MM.1S (cell line): ENCODE data around the gene JAG1.

ENCODE experiments used
- DNase-seq: peaks from one replicate; pipeline ENCODE4 v3.0.0-alpha.2; 2015
- H2AFZ ChIP-seq: fragments of 300-600 bp; sonication (generic); 2 replicates; pipeline ENCODE4 v1.6.0; 2016; ENCODE audit warnings: antibody characterized with exemption, low read length
- H3F3A ChIP-seq: fragments of 300-600 bp; sonication (generic); 2 replicates; pipeline ENCODE4 v1.6.1; 2016; ENCODE audit warnings: mild to moderate bottlenecking, antibody characterized with exemption, low read length, moderate library complexity, mixed read lengths; ENCODE audit not compliant: insufficient read depth
- H3K27ac ChIP-seq: fragments of 300-600 bp; sonication (generic); 2 replicates; pipeline ENCODE4 v1.5.1; 2016; ENCODE audit warnings: mild to moderate bottlenecking, low read length
- H3K27me3 ChIP-seq: fragments of 300-600 bp; sonication (generic); replicated peaks from 2 replicates; pipeline ENCODE4 v1.6.0; 2016; ENCODE audit warnings: low read length; ENCODE audit not compliant: insufficient read depth
- H3K36me3 ChIP-seq: fragments of 300-600 bp; sonication (generic); replicated peaks from 2 replicates; pipeline ENCODE4 v1.6.1; 2016; ENCODE audit warnings: mild to moderate bottlenecking, low read length, mixed read lengths; ENCODE audit not compliant: insufficient read depth
- H3K4me1 ChIP-seq: fragments of 300-600 bp; sonication (generic); 2 replicates; pipeline ENCODE4 v1.6.1; 2016; ENCODE audit warnings: low read length, mixed read lengths
- H3K4me2 ChIP-seq: fragments of 300-600 bp; sonication (generic); 2 replicates; pipeline ENCODE4 v1.6.0; 2016; ENCODE audit warnings: low read depth, low read length
- H3K4me3 ChIP-seq: fragments of 300-600 bp; sonication (generic); 2 replicates; pipeline ENCODE4 v1.5.1; 2016; ENCODE audit warnings: low read length, mixed read lengths
- H3K79me2 ChIP-seq: fragments of 300-600 bp; sonication (generic); 2 replicates; pipeline ENCODE4 v1.6.1; 2016; ENCODE audit warnings: mixed run types, low read length, mixed read lengths
- H3K9ac ChIP-seq: fragments of 300-600 bp; sonication (generic); 2 replicates; pipeline ENCODE4 v1.6.1; 2016; ENCODE audit warnings: low read length, mixed read lengths
- H3K9me2 ChIP-seq: fragments of 300-600 bp; sonication (generic); replicated peaks from 2 replicates; pipeline ENCODE4 v1.6.1; 2016; ENCODE audit warnings: mild to moderate bottlenecking, low read length, mixed read lengths; ENCODE audit not compliant: insufficient read depth
- H3K9me3 ChIP-seq: fragments of 300-600 bp; sonication (generic); replicated peaks from 2 replicates; pipeline ENCODE4 v1.6.1; 2016; ENCODE audit warnings: mild to moderate bottlenecking, low read length, mixed read lengths; ENCODE audit not compliant: insufficient read depth
- H4K20me1 ChIP-seq: fragments of 300-600 bp; sonication (generic); 2 replicates; pipeline ENCODE4 v1.6.1; 2016; ENCODE audit warnings: mild to moderate bottlenecking, low read length, moderate library complexity, mixed read lengths; ENCODE audit not compliant: insufficient read depth
- CTCF ChIP-seq: fragments of 300-600 bp; sonication (generic); IDR thresholded peaks from 2 replicates; pipeline ENCODE4 v1.5.1; 2016; ENCODE audit warnings: antibody characterized with exemption, low read length, mixed read lengths
- EZH2 ChIP-seq: fragments of 300-600 bp; sonication (generic); optimal IDR thresholded peaks from 2 replicates; pipeline ENCODE3; 2017; ENCODE audit warnings: low read depth, mild to moderate bottlenecking, antibody characterized with exemption, low read length, mixed read lengths
- EZH2phosphoT487 ChIP-seq: fragments of 300-600 bp; sonication (generic); IDR thresholded peaks from 2 replicates; pipeline ENCODE4 v1.6.1; 2018; ENCODE audit warnings: antibody characterized with exemption, low read length

JAG1 gene

GRCh38 chr20:10595266-10595665 is 78.5 kb downstream of the JAG1 start:
- Histone ChIP-seq H3K4me2 (no peak overlapping the region), H3K79me2 (no peaks in the 10 kb centered on the region), H3K9me2 (no peaks in the 10 kb centered on the region), H3K9ac (no peak overlapping the region), H3K27ac (no peak overlapping the region), H3F3A (no peaks in the 10 kb centered on the region), H2AFZ (no peak overlapping the region), H3K36me3 (no peaks in the 10 kb centered on the region), H3K27me3 (no peaks in the 10 kb centered on the region), H3K4me3 (no peak overlapping the region), H3K9me3 (no peaks in the 10 kb centered on the region), H4K20me1 (no peaks in the 10 kb centered on the region), H3K4me1 (no peaks in the 10 kb centered on the region)
- TF ChIP-seq EZH2phosphoT487: no peak
- no peak for TF ChIP-seq CTCF
- no peak for TF ChIP-seq EZH2
- DNase-seq: no peak

DNA sequence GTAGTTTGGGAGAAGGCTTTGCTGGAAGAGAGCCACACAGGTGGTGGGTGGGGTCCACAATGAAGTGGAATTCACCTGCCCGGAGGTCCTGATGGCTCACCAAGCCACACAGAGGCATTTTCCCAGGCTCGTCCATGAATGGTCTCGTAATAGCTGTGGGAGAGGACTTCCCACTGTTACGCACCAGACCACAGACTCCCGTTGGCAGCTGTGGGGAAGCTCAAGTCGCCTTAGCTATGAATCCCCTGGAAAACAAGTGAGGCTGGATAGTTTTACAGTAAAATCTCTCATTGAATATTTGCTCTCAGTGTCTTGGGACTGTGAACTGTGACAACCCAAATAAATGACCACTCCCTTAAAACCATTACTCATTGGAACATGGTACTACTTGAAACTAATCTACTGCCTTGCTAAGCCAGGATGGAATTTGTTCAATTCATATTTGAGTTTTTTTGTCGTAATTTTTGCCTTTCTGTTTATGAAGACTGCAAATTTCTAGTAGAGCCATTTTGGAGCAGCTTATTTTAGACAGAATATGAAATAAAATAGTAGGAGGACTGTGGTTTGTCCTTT is 79.4 kb downstream of the JAG1 start:
- Histone ChIP-seq H3K4me2 (no peak overlapping the region), H2AFZ (no peak overlapping the region), H3K27me3 (no peaks in the 10 kb centered on the region), H3K9ac (no peak overlapping the region), H3K4me1 (no peaks in the 10 kb centered on the region), H3F3A (no peaks in the 10 kb centered on the region), H3K79me2 (no peaks in the 10 kb centered on the region), H3K4me3 (no peak overlapping the region), H3K27ac (no peak overlapping the region), H3K9me3 (no peaks in the 10 kb centered on the region), H4K20me1 (no peaks in the 10 kb centered on the region), H3K9me2 (no peaks in the 10 kb centered on the region), H3K36me3 (no peaks in the 10 kb centered on the region)
- no peak for DNase-seq
- TF ChIP-seq EZH2: no peak
- no peak for TF ChIP-seq EZH2phosphoT487

GRCh38 chr20:10591946-10592521 is 81.8 kb downstream of the JAG1 start:
- H3K9me3 ChIP-seq: no peaks in the 10 kb centered on the region
- no peak for DNase-seq
- H3K27me3 ChIP-seq: no peaks in the 10 kb centered on the region
- no peak overlapping the region for H3K27ac ChIP-seq
- no peaks in the 10 kb centered on the region for H4K20me1 ChIP-seq
- H3K4me1 ChIP-seq: no peaks in the 10 kb centered on the region
- no peaks in the 10 kb centered on the region for H3F3A ChIP-seq
- H2AFZ ChIP-seq: no peak overlapping the region
- no peak overlapping the region for H3K4me3 ChIP-seq
- H3K9ac ChIP-seq: no peak overlapping the region
- no peaks in the 10 kb centered on the region for H3K9me2 ChIP-seq
- TF ChIP-seq EZH2 (no peak), EZH2phosphoT487 (no peak), CTCF (no peak)
- H3K36me3 ChIP-seq: no peaks in the 10 kb centered on the region
- no peaks in the 10 kb centered on the region for H3K79me2 ChIP-seq
- no peak overlapping the region for H3K4me2 ChIP-seq
